Sigmoid colon (tissue), 7 donors: ENCODE results near the gene SH3PXD2B. TPM values are rescaled to one million over a fixed set of nuclear protein-coding genes. Genes with fewer than 3 reads are reported as not detected.
"Not testable (repeated sequence)": the region's sequence is repeated elsewhere in the genome, so short reads cannot be mapped to it uniquely, and the experiment has no call there.

ENCODE experiments used
- DNase-seq: peaks from one replicate; pipeline ENCODE4 v3.0.0-alpha.2; 2019
- H3K27ac ChIP-seq, 4 donors: fragments of 200-600 bp; sonication (generic); one replicate each; pipeline ENCODE4 v1.5.1; 2016 to 2019; ENCODE audit warnings: mild to moderate bottlenecking in 1 of 4
- H3K27me3 ChIP-seq, 3 donors: fragments of 200-600 bp; sonication (generic); one replicate each; pipeline ENCODE4 v1.5.1; 2019; ENCODE audit warnings: mild to moderate bottlenecking in 1 of 3
- H3K36me3 ChIP-seq, 4 donors: fragments of 200-600 bp; sonication (generic); one replicate each; pipeline ENCODE4 v1.5.1; 2016 to 2019
- H3K4me1 ChIP-seq, 4 donors: fragments of 200-600 bp; sonication (generic); one replicate each; pipeline ENCODE4 v1.5.1; 2017 to 2019
- H3K4me3 ChIP-seq, 4 donors: fragments of 200-600 bp; sonication (generic); one replicate each; pipeline ENCODE4 v1.5.1; 2017 to 2019; ENCODE audit warnings: mild to moderate bottlenecking in 2 of 4, moderate library complexity in 1 of 4
- H3K9me3 ChIP-seq, 4 donors: fragments of 200-600 bp in 3 of 4; sonication (generic) in 3 of 4; one replicate each; pipeline versions ENCODE4 v1.5.1 to v1.6.1; 2013 to 2019
- CTCF ChIP-seq, 4 experiments: fragments of 450-650 bp in 3 of 4; fragments of 200-600 bp in 1 of 4; IDR thresholded peaks; one replicate each; pipeline ENCODE4 v1.5.1; 2016 to 2019; ENCODE audit warnings: antibody characterized with exemption in 4 of 4, mild to moderate bottlenecking in 3 of 4, moderate library complexity in 2 of 4
- EP300 ChIP-seq, 4 donors: sonication (generic); formaldehyde crosslinking; IDR thresholded peaks; one replicate each; pipeline ENCODE4 v1.6.1; 2017; ENCODE audit warnings: antibody characterized with exemption in 4 of 4
- POLR2A ChIP-seq, 2 donors: fragments of 450-650 bp; IDR thresholded peaks; one replicate each; pipeline ENCODE4 v1.6.1; 2016; ENCODE audit warnings: antibody characterized with exemption in 2 of 2, mild to moderate bottlenecking in 2 of 2, moderate library complexity in 2 of 2
- POLR2AphosphoS5 ChIP-seq, 4 donors: sonication (generic); formaldehyde crosslinking; IDR thresholded peaks; one replicate each; pipeline ENCODE4 v1.6.1; 2017; ENCODE audit warnings: antibody characterized with exemption in 4 of 4
- WGBS, 2 donors: extraction: QIAGEN DNeasy Blood & Tissue Kit; methylation state at CpG; one replicate each; pipeline ENCODE4 v1.1.7; 2013; 5-methylcytosine and 5-hydroxymethylcytosine counted together
- intact Hi-C: fragments of 100-400 bp; cut with DNase I; formaldehyde crosslinking; loops from one replicate; pipeline ENCODE4 v1.15.1; 2023
- polyA plus RNA-seq, 3 donors: library from polyadenylated mRNA; stranded (reverse); fragments of 200-250 nt; gene quantifications; one replicate each; pipeline ENCODE4 v1.2.3, GENCODE V29; 2013
- total RNA-seq, 4 donors: library from RNA; depleted of rRNA; stranded (reverse); fragments of >200 nt; gene quantifications; one replicate each; pipeline ENCODE4 v1.1.0, GENCODE V29; 2016
- donor health status: healthy with polysubstance abuse.
- donor health status: Bipolar disorder and iron deficiency.
- donor health status: healthy.

SH3PXD2B gene
- total and polyA plus RNA-seq, 7 donors, result 3.6 to 45.7 (median 19.3) TPM

- Histone ChIP-seq H3K36me3 (no peaks in the 10 kb centered on the region), H3K4me1 (peaks cover 0 to 15% (median 8%) of the 10 kb centered on the region in 4 donors), H3K9me3 (no peaks in the 10 kb centered on the region), H3K4me3 (no peak overlapping the region), H3K27ac (peak overlapping the region in 1 of 4 donors; percentile 17), H3K27me3 (no peaks in the 10 kb centered on the region)
- WGBS, 2 donors, result 85 to 86% methylated on average over 10 of the region's 10 CpGs
- intact Hi-C loops, result loop anchor here (5.0 kb wide), 1 partner anchor 86 kb away; no protein-coding TSS in a partner anchor
- TF ChIP-seq CTCF (IDR thresholded peaks at IDR 0.05) (no peak), POLR2A (IDR thresholded peaks at IDR 0.05) (no peak), POLR2AphosphoS5 (IDR thresholded peaks at IDR 0.05) (no peak), EP300 (IDR thresholded peaks at IDR 0.05) (no peak)
- peak; percentile 39 for DNase-seq
Measured at GRCh38 chr5:172481011-172481800, 26.9 kb upstream of the SH3PXD2B start.

DNA sequence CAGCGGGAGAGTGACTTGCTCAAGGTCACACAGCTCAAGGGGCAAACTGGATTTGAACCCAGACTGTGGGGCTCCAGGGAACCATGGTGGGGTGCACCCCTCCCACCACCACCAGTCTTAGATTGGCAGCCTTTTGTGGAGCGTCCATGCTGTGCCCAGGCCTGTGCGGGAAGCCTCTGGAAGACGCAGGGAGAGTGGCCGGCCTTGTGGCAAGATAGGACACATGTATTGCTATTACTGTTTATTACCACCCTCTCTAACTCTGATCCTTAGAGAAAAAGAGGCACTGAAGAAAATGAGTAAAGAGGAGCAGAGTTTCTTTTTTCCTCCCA lies 25.4 kb upstream of the SH3PXD2B start:
- Histone ChIP-seq H3K27ac (peak overlapping the region in 3 of 4 donors; percentile 39 to 58 (median 40)), H3K4me3 (no peak overlapping the region), H3K36me3 (no peaks in the 10 kb centered on the region), H3K4me1 (peaks cover 0 to 15% (median 8%) of the 10 kb centered on the region in 4 donors), H3K27me3 (no peaks in the 10 kb centered on the region), H3K9me3 (no peaks in the 10 kb centered on the region)
- intact Hi-C loops, result loop anchor here (1.0 to 5.0 kb wide), 5 partner anchors 43 to 453 kb away; partner anchors contain the start of gene NEURL1B
- WGBS, 2 donors, result 95 to 98% methylated on average over 5 of the region's 5 CpGs
- TF ChIP-seq CTCF (IDR thresholded peaks at IDR 0.05) (no peak), POLR2AphosphoS5 (IDR thresholded peaks at IDR 0.05) (no peak), POLR2A (IDR thresholded peaks at IDR 0.05) (no peak), EP300 (IDR thresholded peaks at IDR 0.05) (no peak)
- DNase-seq, result peak; percentile 59

DNA sequence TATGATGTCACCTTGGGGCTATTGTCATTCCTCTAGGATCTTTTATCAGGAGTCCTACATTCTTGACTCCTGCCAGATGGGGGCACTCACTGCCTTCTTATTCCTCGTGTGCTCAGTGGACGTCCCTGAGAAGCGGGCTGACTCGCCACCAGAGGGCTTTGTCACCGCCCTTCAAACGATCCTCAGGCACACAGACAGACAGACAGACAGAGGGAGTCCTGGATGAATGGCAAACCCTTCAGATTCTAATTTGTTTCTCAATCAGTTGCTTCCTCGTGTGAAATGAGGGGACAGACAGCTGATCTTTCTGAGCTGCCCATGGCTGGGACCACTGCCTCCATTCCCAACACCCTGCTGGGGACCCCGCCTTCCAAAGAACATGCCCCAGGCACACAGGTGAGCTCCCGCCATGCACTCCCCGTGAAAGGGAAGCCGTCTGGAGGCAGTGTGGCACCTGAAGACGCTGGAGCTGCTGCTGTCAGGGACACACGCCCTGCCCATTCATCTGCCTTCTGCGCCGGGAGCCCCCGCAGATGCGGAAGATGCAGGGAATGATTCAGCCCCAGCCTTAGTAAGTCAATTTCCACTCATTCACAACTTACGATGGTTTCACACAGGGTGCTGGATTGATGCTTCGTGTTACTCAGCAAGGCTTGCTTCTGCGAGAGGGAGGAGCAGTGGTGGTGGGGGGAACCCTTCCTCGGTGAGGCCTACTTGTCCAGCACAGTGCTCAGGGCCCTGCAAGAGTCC lies 24.9 kb upstream of the SH3PXD2B start:
- Histone ChIP-seq H3K27me3 (no peaks in the 10 kb centered on the region), H3K4me1 (peaks cover 0 to 15% (median 8%) of the 10 kb centered on the region in 4 donors), H3K27ac (peak overlapping the region in 3 of 4 donors; percentile 39 to 58 (median 40)), H3K36me3 (no peaks in the 10 kb centered on the region), H3K4me3 (no peak overlapping the region), H3K9me3 (no peaks in the 10 kb centered on the region)
- TF ChIP-seq EP300 (IDR thresholded peaks at IDR 0.05) (no peak), CTCF (IDR thresholded peaks at IDR 0.05) (peak; percentile 90 to 99 (median 98)), POLR2AphosphoS5 (IDR thresholded peaks at IDR 0.05) (peak; percentile 18 to 63 (median 50)), POLR2A (IDR thresholded peaks at IDR 0.05) (no peak)
- intact Hi-C loops, result loop anchor here (1.0 to 5.0 kb wide), 4 partner anchors 43 to 453 kb away; partner anchors contain the start of gene NEURL1B
- 48 to 53% methylated on average over 21 of the region's 21 CpGs for WGBS, 2 donors
- DNase-seq, result peak; percentile 94

GRCh38 chr5:172478695-172479033 lies 24.3 kb upstream of the SH3PXD2B start:
- not testable (repeated sequence) for H3K27me3 ChIP-seq, DNase-seq, H3K27ac ChIP-seq, H3K36me3 ChIP-seq, H3K9me3 ChIP-seq, H3K4me3 ChIP-seq
- 25 to 52% methylated on average over 3 of the region's 3 CpGs for WGBS, 2 donors
- peaks cover 0 to 15% (median 8%) of the 10 kb centered on the region in 4 donors for H3K4me1 ChIP-seq
- intact Hi-C loops, result loop anchor here (1.0 to 5.0 kb wide), 4 partner anchors 44 to 454 kb away; partner anchors contain the start of gene NEURL1B

DNA sequence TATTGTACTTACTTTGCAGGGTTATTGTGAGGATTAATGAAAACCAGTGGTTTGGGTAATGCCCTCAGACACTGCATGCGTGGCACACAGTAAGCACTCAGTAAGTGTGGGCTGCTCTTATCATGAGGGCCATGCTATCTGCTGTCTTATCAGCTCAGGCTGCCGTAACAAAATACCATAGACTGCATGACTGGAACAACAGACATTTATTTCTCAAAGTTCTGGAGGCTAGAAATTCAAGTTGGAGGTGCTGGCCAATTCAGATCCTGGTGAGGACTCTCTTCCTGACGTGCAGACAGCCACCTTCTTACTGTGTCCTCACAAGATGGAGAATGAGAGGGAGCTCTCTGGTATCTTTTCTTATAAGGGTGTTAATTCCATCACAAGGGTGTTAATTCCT lies 23.9 kb upstream of the SH3PXD2B start:
- Histone ChIP-seq H3K27me3 (no peaks in the 10 kb centered on the region), H3K9me3 (no peaks in the 10 kb centered on the region), H3K27ac (no peak overlapping the region), H3K4me3 (no peak overlapping the region), H3K36me3 (no peaks in the 10 kb centered on the region), H3K4me1 (peaks cover 0 to 15% (median 8%) of the 10 kb centered on the region in 4 donors)
- TF ChIP-seq POLR2AphosphoS5 (IDR thresholded peaks at IDR 0.05), result no peak
- TF ChIP-seq EP300 (IDR thresholded peaks at IDR 0.05), result no peak
- TF ChIP-seq CTCF (IDR thresholded peaks at IDR 0.05), result no peak
- no peak for TF ChIP-seq POLR2A (IDR thresholded peaks at IDR 0.05)
- intact Hi-C loops, result loop anchor here (2.0 to 5.0 kb wide), 3 partner anchors 44 to 454 kb away; partner anchors contain the start of gene NEURL1B
- DNase-seq, result peak; percentile 13
- whole genome bisulfite sequencing, 2 donors, result 78 to 89% methylated on average over 3 of the region's 3 CpGs
